Middle frontal gyrus (tissue), 1 donor: ENCODE measurements around the gene COL18A1.

Experiments used
- DNase-seq: peaks from one replicate; pipeline ENCODE4 v3.0.0-alpha.2; 2015; ENCODE audit warnings: low spot score; ENCODE audit errors: extremely low spot score

Gene COL18A1

GRCh38 chr21:45414396-45415187 is 9.6 kb downstream of the COL18A1 start:
- DNase-seq = no peak

- DNase-seq = no peak
Observed at GRCh38 chr21:45415188-45415942, 10.4 kb downstream of the COL18A1 start.

- DNase-seq = no peak
Observed at GRCh38 chr21:45415943-45416611, 11.1 kb downstream of the COL18A1 start.

- no peak for DNase-seq
Observed at GRCh38 chr21:45416620-45417019, 11.7 kb downstream of the COL18A1 start.

GRCh38 chr21:45417256-45417950 is 12.4 kb downstream of the COL18A1 start:
- no peak for DNase-seq

- DNase-seq = no peak
Observed at GRCh38 chr21:45417951-45418300, 13.0 kb downstream of the COL18A1 start.

- DNase-seq = no peak
Observed at GRCh38 chr21:45418301-45419071, 13.5 kb downstream of the COL18A1 start.

- DNase-seq = no peak
Observed at GRCh38 chr21:45419162-45419561, 14.2 kb downstream of the COL18A1 start.

GRCh38 chr21:45420061-45421041 is 15.4 kb downstream of the COL18A1 start:
- no peak for DNase-seq

- DNase-seq = no peak
Observed at GRCh38 chr21:45421071-45421845, 16.3 kb downstream of the COL18A1 start.

GRCh38 chr21:45421846-45422775 is 17.1 kb downstream of the COL18A1 start:
- DNase-seq = no peak

- DNase-seq = no peak
Observed at GRCh38 chr21:45423201-45423955, 18.4 kb downstream of the COL18A1 start.

GRCh38 chr21:45423968-45424853 is 19.2 kb downstream of the COL18A1 start:
- DNase-seq = no peak

GRCh38 chr21:45424854-45425795 is 20.2 kb downstream of the COL18A1 start:
- DNase-seq = no peak
